Renal pelvis (tissue), 4 donors: ENCODE results near the gene PRDM12. TPM values are rescaled to one million over a fixed set of nuclear protein-coding genes. Genes with fewer than 3 reads are reported as not detected.
A peak's percentile ranks its signal among the peaks of the same experiment; 100 is the strongest.

Experiments used
- DNase-seq: peaks from one replicate; pipeline ENCODE4 v3.0.0-alpha.2; 2013
- polyA plus RNA-seq, 3 donors: library from polyadenylated mRNA; unstranded; fragments of 120-200 nt; gene quantifications; one replicate each; pipeline ENCODE4 v1.2.1, GENCODE V29; 2013; ENCODE audit not compliant: insufficient read length in 3 of 3

PRDM12 gene
- polyA plus RNA-seq, 3 donors = not detected

DNA sequence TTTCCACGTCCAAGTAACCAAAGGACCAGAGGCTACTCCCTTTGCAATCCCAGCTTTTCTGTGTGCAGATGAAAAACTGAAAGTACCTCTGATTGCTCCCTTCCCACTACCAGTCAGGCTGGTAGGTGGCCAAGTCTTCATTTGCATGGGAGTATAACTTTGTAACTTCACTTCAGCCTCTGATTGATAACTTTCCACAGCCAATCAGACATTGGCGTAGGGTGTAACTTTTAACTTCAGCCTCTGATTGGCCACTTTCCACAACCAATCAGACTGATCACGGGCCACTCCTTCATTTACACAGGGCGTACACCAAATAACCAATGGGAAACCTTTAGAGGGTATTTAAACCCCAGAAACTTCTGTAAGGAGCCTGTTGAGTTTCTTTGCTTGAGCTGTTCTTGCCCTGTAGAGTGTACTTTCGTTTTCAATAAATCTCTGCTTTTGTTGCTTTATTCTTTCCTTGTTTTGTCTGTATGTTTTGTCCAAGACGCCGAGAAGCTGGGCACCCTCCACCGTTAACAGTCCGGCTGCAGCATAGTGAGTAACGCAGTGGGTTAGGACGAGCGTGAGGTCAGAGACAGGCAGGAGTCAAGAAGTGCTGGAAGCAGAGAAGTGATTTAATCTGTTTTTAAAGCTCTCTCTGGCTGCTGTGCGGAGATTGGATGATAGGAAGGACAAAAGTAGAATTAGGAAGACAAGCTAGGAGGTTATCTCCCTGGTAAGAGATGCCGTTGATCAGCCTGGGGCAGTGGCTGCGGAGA lies 25.7 kb downstream of the PRDM12 start:
- DNase-seq = peak; percentile 76

DNA sequence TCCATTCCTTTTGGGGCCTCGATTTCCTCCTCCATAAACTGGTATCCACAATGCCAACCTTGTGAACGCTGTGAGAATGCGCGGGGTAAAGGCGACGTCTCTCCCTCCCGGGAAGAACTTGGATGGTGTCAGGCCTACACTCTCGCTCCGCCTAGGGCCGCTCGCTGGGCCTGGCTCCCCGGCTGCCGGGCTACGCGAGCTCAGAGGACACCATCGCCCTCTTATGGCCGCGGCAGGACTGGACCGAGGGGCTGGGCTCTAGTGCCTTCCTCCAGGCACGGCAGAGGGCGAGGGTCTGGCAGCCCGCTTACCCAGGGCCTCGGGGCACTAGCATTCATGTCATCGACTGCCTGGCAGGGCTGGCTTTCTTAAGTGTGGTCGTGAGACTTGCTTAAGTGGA lies 27.9 kb downstream of the PRDM12 start:
- DNase-seq = no peak

DNA sequence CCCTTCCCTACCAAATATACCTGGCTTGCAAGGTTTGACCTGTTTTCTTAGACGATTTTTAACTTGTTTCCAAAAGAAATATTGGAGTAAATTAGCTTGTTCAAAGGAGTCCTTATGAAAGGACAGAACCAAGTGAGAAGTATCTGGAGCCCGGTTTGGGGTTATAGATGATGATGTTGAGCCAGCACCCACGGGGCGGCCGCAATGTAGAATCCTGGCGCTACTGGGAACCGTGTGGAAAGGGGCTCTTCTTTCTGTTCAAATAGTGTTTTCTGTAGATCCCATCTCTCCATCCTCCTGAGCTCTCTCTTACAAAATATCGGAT lies 28.7 kb downstream of the PRDM12 start:
- DNase-seq = no peak

DNA sequence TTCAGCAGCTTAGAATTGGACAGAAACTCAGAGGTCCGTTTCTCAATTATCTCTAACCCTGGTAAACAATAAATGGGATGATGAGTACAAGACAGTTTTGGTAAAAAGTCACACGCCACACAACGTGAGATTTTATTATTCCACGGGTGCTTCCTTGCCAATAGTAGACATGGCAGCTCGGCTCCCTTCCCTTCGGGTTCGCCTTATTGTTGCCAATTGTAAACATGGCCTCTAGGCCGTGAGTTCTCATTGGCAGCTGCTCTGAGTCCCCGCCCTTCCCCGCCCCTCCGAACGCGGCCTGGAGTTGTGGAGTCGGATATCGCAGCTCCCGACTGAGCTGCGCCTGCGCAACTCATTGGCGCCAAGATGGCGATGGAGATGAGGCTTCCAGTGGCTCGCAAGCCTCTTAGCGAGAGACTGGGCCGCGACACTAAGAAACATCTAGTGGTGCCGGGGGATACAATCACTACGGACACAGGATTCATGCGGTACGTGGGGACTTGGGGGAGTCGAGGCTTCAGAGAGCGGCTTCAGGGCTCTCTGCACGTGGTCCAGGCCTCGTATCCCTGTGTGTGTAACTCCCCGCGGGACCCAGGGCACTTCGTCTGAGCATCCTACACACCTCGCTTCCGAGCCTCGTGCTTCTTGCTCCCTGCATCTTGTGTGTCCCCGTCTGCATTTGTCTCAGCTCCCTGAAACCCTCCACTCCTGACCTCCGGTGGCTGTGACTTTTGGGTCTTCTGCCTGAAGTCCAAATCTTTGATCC lies 29.2 kb downstream of the PRDM12 start, which contains the start of gene EXOSC2:
TSS of gene EXOSC2 (plus strand) at position 355 of the 766 bp plus-strand sequence. CDS start at position 367, 12 bp downstream.
- peak; percentile 98 for DNase-seq

DNA sequence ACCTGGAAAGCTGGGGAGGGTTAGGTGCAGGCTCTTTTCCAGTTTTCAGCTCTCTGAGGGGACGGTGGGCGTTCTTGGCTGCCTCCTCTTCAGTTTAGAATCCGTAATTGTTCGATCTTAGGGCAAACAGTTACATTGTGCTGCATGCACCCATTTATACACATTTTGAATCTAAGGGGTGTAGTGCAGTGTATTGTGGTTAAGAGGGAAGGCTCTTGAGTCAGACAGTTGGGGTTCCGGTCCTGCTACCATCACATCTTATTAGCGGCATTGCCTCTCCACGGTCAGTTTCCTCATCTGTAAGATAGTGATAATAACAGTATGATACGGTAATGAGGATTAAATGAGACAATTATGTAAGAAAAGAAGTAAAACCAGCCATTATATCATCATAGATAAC lies 29.8 kb downstream of the PRDM12 start:
- no peak for DNase-seq

DNA sequence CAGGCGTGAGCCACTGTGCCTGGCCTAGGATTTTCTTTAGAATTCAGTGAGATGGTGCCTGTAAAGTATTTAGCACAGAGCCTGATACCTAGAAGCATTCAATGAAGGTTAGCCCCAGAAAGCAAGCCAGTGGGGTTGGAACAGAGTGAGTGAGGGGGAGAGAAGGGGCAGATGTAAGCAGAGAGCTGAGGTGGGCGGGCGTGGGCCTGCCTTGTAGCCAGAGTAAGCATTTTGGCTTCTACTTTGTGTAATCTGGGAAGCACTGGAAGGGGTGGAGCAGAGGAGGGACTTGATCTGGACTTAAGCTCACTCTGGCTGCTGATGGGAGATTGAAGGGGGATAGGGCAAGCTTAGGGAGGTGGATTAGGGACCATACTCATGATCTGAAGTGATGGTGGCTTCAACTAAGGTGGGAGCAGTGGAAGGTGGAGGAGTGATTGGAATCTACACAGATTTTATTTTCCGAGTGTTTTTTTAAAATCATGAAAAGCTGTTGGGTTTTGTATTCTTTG lies 31.8 kb downstream of the PRDM12 start:
- no peak for DNase-seq

DNA sequence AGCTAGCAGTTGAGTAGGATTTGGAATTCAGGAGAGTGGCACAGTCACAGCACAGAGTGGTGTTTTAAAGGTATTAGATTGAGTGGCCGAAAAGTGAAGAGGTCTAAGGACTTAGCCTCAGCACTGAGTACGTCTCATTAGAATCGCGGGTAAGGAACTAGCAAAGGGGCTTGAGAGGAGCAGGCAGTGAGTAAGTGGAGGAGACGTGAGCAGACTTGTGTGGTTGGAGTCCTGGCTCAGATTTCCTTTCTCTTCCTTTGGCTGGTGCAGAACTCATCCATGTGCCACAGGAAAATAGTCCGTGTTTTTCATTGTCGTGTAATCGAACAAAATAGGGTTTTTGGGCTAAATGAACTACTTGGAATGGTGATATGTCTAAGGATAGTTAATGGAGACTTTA lies 32.6 kb downstream of the PRDM12 start:
- no peak for DNase-seq

DNA sequence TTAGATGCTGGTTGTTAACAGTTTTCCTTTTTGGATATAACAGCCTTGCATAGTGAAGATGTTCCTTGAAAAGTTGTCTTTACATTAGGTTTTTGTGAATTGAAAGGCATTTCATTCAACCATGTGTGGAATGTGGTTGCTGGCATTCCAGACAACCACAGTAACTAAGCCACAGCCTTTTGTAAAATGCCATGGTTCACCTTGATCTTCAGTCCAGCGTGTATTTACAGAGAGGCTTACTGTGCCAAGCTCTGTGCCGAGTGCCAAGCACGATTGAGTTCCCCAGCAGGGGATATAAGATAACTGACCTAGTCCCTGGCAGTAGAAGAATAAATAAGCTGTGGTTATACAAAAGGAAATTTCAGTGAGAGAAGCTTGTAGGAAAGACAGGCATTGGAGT lies 34.1 kb downstream of the PRDM12 start:
- DNase-seq = no peak

DNA sequence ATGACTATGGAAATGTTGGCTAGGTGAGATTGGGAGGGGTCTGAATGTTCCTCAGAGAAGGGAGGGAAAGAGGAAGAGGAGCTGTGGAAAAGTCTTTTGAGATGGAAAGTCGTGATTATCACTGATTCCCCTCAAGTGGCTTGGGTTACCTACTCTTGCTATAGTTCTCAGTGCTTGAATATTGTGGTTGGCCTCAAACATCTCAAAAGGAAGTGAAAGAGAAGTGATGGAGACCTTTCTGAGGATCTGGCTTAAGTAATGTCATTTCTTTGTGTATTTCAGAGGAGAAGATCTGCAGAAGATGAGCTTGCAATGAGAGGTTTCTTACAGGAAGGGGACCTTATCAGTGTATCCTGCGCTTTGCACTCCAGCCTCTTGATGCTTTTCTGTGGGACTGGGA lies 34.7 kb downstream of the PRDM12 start:
- DNase-seq = no peak

DNA sequence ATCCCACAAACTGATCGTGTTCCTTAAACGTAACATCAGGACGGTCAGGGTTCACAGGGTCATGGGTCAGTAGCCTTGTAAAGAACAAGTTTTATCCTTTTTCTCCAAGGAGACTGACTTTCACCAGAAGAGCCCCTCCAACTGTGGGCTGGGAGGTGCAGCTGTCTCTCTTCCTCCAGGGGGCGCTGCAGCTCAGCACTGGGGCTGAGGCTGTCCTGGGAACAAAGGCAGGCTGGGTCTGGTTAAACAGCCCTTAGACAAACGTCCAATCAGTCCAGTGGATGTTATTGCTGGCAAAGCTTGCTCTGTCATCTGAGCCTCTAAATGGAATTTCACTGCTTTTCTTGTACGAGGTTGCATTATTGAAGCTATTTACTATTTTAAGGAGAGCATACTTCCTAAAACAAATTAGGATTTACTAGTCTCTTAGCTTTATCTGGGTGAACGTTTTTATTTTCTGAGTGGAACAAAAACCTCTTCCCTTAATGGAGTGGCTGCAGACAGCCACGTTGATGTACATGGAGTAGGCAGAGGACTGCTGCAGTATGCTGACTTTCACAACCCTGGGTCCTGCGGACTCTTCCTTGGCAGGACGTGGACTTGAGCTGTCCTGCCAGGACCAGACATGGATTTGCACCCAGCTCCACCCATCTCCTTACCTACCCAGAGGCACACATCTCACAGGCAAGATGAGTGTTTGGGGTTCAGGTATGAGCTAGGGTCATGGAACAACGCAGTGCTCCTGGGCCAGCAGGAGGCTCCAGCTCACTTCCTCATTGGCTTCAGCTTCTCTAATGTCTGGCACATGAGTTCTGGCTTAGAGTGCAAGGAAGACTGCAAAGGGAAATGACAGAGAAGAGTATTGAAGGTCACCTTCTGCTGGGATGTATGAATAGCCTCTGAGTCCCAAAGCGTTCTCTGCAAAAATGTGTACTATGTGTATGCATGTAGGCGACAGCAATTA lies 36.9 kb downstream of the PRDM12 start:
- DNase-seq = peak; percentile 74

DNA sequence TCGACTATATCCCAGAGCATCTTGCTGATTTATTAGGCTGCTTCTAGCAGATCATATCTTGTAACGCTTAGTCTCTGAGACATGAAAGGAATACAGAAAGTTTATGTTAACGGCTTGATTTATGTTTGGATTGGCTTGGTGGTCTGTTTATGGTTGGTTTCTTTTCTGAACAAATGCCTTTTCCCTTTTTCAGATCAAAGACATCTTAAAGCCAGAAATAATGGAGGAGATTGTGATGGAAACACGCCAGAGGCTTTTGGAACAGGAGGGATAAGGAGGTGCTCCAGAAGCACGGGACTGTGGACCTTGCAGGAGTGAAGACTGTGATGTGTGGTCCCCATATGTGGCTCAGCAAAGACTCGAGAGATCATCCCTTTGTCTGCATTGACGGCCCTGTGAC lies 39.1 kb downstream of the PRDM12 start:
- no peak for DNase-seq

DNA sequence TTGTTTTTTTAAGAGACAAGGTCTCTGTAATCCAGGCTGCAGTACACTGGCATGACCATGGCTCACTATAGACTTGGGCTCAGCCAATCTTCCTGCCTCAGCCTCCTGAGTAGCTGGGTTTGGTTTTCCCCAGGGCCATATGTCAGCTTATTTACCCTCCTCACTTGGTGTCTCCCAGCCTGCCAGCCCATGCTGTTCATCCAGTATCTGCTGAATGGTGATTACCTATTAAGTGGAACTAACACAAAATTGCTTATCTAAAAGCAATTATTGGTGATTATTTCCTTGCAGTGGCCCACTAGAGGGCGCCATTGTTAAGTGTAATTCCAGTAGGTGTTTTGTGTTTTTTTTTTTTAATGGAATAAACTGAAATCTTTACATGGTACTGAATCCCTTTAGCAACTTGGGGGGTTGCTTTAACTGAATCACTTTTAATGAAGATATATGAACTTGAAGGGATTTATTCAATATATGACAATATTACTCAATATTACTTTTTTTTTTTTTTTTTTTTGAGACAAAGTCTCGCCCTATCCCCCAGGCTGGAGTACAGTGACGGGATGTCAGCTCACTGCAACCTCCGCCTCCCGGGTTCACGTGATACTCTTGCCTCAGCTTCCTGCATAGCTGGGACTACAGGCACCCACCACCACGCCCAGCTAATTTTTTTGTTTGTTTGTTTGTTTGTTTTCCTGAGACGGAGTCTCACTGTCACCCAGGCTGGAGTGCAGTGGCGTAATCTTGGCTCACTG lies 43.0 kb downstream of the PRDM12 start:
- peak; percentile 68 for DNase-seq

DNA sequence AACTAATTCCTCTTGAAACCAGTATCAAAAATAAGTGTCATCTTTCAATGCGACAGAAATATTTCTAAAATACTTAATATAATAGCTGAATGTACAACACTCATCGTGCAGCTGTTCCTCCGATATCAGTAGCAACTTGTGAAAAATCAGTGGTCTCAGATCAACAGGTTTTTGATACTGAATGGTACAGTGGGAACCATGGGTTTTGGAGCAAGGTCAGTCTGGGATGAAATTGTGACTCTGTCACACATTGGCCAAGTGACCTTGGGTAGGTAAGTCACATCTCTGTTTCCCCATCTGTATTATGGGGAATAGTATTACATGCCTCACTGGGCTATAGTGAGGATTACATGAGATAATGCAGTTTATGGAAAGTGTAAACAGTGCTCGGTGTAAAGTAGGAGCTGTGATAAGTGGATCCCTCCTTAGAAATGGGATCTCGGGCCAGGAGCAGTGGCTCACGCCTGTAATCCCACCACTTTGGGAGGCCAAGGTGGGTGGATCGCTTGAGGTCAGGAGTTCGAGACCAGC lies 46.5 kb downstream of the PRDM12 start:
- no peak for DNase-seq

DNA sequence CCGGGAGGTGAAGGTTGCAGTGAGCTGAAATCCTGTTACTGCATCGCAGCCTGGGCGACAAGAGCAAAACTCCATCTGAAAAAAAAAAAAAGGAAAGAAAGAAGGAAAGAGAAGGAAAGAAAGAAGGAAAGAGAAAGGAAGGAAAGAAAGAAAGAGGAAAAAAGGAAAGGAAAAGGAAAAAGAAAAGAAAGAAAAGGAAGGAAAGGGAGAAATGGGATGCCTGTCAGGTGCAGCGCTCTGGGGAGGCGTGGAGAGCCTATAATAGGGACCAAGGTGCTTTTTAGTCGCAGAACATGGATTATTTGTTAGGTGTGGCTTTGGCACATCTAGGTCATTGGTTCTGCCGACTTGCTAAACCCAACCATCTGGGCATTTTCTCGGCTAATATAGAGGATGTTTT lies 47.1 kb downstream of the PRDM12 start:
- no peak for DNase-seq

DNA sequence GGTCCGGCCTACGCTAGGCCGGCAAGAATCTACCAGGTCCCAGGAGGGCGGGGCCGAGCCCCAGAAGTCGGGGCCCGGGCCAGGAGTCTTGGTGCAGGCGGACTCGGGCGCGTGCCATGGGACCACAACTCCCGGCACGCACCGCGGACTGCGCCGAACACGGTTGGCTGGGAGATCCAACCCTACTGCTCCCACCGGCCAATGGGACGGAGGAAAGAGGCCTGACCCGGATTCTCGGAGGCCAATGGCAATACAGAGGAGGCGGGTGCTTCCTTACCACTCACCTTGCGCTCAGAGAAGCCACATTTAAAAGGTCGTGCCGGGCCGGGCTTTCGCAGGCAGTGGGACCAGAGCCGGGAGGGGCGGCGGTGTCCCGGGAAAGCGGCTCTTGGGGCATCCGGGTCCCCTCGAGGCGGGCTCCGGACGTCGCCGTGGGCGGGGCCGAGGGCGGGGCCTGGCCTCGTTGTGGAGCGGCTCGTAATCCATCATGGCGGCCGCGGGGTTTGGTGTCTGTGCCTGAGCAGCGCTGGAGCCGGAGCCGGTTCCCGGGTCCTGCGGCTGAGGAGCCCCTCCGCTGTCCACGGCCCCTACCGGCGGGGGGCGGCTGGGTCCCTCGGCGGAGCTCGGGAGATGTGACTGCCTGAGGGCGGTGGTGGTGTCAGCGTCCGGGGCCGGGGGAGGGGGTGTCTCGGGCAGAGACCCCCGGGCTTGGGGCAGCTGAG lies 48.3 kb downstream of the PRDM12 start:
- peak; percentile 97 for DNase-seq

DNA sequence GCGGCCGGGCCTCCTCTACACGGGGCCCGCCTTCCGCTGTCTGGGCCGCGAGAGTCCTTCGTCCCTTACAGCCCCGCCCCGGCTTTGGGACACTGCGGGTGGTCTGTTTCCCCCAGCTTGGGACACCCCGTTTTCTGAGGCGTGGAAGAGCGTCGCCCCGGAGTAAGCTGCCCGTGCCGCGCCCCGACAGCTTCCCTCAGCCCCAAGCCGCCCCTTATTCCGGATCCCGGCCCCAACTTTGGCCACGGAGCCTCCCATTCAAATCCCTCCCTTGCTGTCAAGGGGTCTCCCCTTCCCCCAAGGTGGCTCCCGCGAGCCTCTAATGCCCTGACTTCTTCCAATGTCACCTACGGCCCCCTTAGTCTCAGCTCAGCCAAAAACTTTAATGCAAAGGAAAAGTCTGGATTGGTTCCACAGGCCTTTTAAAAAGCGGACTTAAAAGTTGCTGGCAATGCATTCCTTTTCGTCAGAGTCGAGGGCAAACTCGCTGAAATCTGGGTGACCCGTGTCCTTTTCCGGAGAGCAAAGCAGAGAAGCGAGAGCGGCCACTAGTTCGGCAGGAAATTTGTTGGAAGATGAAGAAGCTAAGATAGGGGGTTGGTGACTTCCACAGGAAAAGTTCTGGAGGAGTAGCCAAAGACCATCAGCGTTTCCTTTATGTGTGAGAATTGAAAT lies 49.0 kb downstream of the PRDM12 start:
- DNase-seq = peak; percentile 33

DNA sequence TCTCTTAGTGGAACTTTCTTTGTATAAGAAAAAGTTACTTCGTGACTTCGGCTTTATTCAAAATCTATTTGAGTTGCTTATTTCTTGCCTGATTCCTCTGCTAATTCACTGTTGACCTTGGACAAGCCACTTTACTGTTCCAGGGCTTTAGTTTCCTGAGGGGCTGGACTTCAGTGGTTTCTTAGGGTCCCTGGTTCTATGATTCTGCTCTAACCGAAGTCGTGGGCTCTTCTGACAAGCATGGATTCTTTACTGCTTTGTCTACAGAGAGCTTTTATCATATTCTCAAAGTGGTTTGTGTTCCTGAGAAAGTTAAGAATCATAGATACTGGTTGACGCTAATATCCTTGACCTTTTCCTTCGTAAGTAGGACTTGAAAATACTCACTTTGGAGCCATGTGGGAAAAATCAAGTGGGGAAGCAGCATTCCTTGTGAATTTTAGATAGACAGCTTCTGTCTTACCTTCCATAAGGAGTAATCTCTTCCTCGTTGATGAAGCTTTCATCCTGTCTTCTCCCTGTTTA lies 50.3 kb downstream of the PRDM12 start:
- DNase-seq = no peak

DNA sequence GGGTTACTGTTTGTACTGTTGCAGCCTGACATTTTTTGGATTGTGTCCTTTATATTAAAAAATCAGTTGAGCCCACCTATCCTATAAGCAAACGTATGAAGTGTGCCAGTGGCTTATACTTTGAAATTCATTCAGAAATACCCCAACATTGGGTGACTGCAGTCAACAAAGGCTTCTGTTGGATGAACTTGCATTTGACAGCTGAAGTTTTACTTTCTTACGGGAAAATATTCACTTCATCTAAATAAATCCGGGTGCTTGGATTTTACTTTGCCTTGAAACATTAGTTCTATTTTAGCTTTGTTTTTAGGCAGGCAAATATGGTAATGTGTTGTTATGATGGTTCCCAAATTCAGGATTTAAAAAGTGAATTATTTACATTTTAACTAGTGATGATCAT lies 50.9 kb downstream of the PRDM12 start:
- DNase-seq = no peak

DNA sequence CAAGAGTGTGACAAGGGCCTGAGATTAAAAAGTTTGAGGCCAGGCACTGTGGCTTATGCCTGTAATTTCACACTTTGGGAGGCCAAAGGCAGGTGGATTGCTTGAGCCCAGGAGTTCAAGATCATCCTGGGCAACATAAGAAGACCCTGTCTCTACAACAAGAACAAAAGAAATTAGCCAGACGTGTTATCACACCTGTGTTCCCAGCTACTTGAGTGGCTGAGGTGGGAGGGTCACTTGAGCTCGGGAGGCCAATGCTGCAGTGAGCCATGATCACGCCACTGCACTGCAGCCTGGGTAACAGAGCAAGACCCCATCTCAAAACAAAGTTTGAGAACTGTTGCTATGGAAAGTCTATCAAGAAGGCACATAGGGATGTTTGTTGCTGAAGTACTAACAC lies 54.2 kb downstream of the PRDM12 start:
- no peak for DNase-seq

DNA sequence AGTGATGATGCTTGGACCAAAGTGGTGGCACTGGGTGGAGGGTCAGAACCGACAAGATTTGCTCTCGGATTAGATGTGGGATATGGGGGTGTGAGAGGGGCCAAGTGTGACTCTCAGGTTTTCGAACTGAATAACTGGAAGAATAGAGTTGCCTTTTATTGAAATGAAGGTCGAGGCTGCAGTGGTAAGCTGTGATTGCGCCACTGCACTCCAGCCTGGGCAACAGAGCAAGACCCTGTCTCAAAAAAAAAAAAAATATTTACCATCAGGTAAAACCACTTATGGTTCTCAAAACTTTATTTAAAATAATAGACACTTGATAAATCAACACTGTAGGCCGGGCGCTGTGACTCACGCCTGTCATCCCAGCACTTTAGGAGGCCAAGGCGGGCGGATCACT lies 56.4 kb downstream of the PRDM12 start:
- no peak for DNase-seq
